SK-N-SH treated with all-trans-retinoic acid at 6 μM for 48 hours (cell line): Measurements from ENCODE around the gene MARF1.

Experiments used
- ATAC-seq: fragments of 200-7000 bp; cut with Tn5 transposase; 3 replicates; pipeline ENCODE4 v1.9.1; 2020; ENCODE audit warnings: mild to moderate bottlenecking, moderate library complexity
- ARNTL ChIP-seq: fragments of 450-650 bp; formaldehyde crosslinking; IDR thresholded peaks from 2 replicates; pipeline ENCODE4 v1.5.0; 2020; ENCODE audit warnings: low read depth, mild to moderate bottlenecking, moderate library complexity, borderline replicate concordance
- BACH2 ChIP-seq: fragments of 250-450 bp; sonication (Bioruptor Pico); IDR thresholded peaks from 2 replicates; pipeline ENCODE4 v1.9.0; 2021; ENCODE audit warnings: mild to moderate bottlenecking, borderline replicate concordance
- CREB5 ChIP-seq: fragments of 250-450 bp; sonication (Bioruptor Pico); IDR thresholded peaks from 2 replicates; pipeline ENCODE4 v1.5.1; 2020; ENCODE audit warnings: low read depth, mild to moderate bottlenecking, moderate library complexity
- CSDC2 ChIP-seq: fragments of 250-450 bp; sonication (Bioruptor Pico); IDR thresholded peaks from 2 replicates; pipeline ENCODE4 v1.5.0; 2020; ENCODE audit warnings: mild to moderate bottlenecking, moderate library complexity
- GLIS3 ChIP-seq: fragments of 250-450 bp; sonication (Bioruptor Pico); IDR thresholded peaks from 2 replicates; pipeline ENCODE4 v1.5.0; 2020; ENCODE audit warnings: mild to moderate bottlenecking, moderate library complexity
- ISL1 ChIP-seq: fragments of 250-450 bp; sonication (Bioruptor Pico); IDR thresholded peaks from 2 replicates; pipeline ENCODE4 v2.1.2; 2022; ENCODE audit warnings: mild to moderate bottlenecking, moderate library complexity
- OSR1 ChIP-seq: fragments of 250-450 bp; sonication (Bioruptor Pico); IDR thresholded peaks from 2 replicates; pipeline ENCODE4 v1.8.0; 2022; ENCODE audit warnings: moderate library complexity, mild to moderate bottlenecking, inconsistent platforms
- PATZ1 ChIP-seq: fragments of 250-450 bp; sonication (Bioruptor Pico); IDR thresholded peaks from 2 replicates; pipeline ENCODE4 v1.8.0; 2020; ENCODE audit warnings: mild to moderate bottlenecking, moderate library complexity, borderline replicate concordance
- POU6F1 ChIP-seq: fragments of 250-450 bp; sonication (Bioruptor Pico); IDR thresholded peaks from 2 replicates; pipeline ENCODE4 v1.8.0; 2021; ENCODE audit warnings: low read depth, mild to moderate bottlenecking, moderate library complexity, borderline replicate concordance
- RARB ChIP-seq: fragments of 250-450 bp; sonication (Bioruptor Pico); IDR thresholded peaks from 2 replicates; pipeline ENCODE4 v1.8.0; 2021; ENCODE audit warnings: mild to moderate bottlenecking, moderate library complexity
- SNAI2 ChIP-seq: fragments of 250-450 bp; sonication (Bioruptor Pico); IDR thresholded peaks from 2 replicates; pipeline ENCODE4 v1.5.0; 2020; ENCODE audit warnings: mild to moderate bottlenecking, moderate library complexity
- TCF4 ChIP-seq: fragments of 250-450 bp; sonication (Bioruptor Pico); IDR thresholded peaks from 2 replicates; pipeline ENCODE4 v1.8.0; 2021; ENCODE audit warnings: mild to moderate bottlenecking, moderate library complexity, borderline replicate concordance
- ZC3H10 ChIP-seq: fragments of 250-450 bp; sonication (Bioruptor Pico); IDR thresholded peaks from 2 replicates; pipeline ENCODE4 v1.5.1; 2021; ENCODE audit warnings: mild to moderate bottlenecking, moderate library complexity
- ZFP3 ChIP-seq: fragments of 250-450 bp; sonication (Bioruptor Pico); IDR thresholded peaks from 2 replicates; pipeline ENCODE4 v1.5.0; 2020; ENCODE audit warnings: mild to moderate bottlenecking, moderate library complexity
- ZFP30 ChIP-seq: fragments of 450-650 bp; formaldehyde crosslinking; IDR thresholded peaks from 2 replicates; pipeline ENCODE4 v1.5.0; 2022; ENCODE audit warnings: mild to moderate bottlenecking, moderate library complexity
- ZNF565 ChIP-seq: fragments of 450-650 bp; formaldehyde crosslinking; conservative IDR thresholded peaks from 2 replicates; pipeline ENCODE4 v1.5.0; 2020; ENCODE audit warnings: low read depth, mild to moderate bottlenecking, moderate library complexity
- ZNF70 ChIP-seq: fragments of 450-650 bp; formaldehyde crosslinking; IDR thresholded peaks from 2 replicates; pipeline ENCODE4 v1.5.0; 2020; ENCODE audit warnings: mild to moderate bottlenecking, moderate library complexity
- ZNF8 ChIP-seq: fragments of 450-650 bp; formaldehyde crosslinking; IDR thresholded peaks from 2 replicates; pipeline ENCODE4 v1.5.0; 2020; ENCODE audit warnings: mild to moderate bottlenecking, moderate library complexity
- TF ChIP-seq, protein P1 (sequence below): fragments of 250-450 bp; sonication (Bioruptor Pico); IDR thresholded peaks from 2 replicates; pipeline ENCODE4 v1.5.1; 2021; ENCODE audit warnings: mild to moderate bottlenecking, moderate library complexity
- TF ChIP-seq, protein P2 (sequence below): fragments of 250-450 bp; sonication (Bioruptor Pico); IDR thresholded peaks from 2 replicates; pipeline ENCODE4 v1.5.0; 2020; ENCODE audit warnings: mild to moderate bottlenecking, moderate library complexity

The MARF1 gene

DNA sequence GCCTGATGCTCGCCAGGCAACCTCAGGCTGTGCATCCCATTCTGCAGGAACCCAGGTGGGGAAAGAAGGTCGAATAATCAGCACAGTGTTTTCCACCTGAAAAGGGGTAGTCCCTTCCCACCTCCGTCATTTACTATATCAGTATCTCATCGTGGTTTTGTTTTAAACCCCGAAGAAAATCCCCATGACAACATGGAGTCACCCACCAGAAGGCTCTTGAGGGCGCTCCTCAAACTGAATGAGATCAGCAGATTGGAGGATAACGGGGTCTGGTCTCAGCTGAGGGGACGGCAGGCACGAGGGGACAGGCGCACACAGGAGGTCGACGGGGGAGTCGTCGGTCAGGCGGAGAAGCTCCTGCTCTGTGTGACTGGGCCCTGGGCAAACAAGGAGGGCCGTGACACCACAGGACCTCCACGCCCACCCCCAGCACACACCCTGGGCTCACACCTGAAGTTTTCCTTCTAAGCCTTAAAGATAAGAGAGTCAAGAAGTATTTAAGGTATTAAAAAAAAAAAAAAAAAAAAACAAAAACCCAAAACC is 44.2 kb downstream of the MARF1 start:
- no peak for ATAC-seq
- no peak for TF ChIP-seq ZNF70 (CRISPR knock-in tag)
- TF ChIP-seq SNAI2 (CRISPR knock-in tag) = no peak
- TF ChIP-seq ZC3H10 = no peak
- TF ChIP-seq TCF4 = no peak

DNA sequence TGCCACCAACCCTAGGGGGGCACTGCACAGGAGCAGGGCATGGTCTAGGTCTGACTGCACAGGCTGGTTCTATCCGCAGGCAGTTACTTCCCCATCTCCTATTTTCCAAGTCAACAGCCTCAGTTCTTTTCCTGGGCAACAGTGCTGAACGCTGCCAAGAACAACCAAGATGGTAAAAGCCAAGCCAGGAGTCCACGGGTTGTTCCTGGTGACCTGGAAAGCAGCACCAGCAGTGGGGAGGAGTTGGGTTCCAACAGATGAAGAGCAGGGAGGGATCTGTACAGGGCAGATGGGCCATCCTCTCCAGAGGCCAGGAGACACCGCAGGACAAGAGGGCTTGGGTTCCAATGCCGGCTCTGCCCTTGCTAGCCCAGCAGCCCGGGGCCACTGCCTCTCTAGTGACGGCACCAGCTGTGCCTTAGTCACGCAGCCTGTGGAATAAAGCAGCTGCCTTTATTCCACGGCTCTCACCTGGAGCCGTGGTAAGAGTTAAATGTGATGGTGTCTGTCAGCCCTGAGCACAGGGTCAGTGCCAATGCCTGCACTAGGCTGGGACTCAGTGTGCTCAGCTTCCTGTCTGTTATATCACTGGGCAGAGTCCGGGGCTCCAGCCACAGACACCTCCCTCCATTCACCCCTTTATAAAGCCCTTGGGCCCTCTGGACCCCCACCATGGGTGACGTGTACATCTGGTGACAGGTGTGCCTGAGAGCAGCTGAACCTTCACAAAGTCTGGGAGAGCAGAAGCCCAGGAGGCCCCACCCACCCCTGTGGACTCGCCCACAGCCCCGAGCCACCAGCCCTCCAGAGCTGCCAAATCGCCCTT is 44.9 kb downstream of the MARF1 start:
- ATAC-seq = no peak
- TF ChIP-seq, protein P1, sequence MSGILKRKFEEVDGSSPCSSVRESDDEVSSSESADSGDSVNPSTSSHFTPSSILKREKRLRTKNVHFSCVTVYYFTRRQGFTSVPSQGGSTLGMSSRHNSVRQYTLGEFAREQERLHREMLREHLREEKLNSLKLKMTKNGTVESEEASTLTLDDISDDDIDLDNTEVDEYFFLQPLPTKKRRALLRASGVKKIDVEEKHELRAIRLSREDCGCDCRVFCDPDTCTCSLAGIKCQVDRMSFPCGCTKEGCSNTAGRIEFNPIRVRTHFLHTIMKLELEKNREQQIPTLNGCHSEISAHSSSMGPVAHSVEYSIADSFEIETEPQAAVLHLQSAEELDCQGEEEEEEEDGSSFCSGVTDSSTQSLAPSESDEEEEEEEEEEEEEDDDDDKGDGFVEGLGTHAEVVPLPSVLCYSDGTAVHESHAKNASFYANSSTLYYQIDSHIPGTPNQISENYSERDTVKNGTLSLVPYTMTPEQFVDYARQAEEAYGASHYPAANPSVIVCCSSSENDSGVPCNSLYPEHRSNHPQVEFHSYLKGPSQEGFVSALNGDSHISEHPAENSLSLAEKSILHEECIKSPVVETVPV = no peak
- TF ChIP-seq BACH2 (CRISPR knock-in tag) = no peak

- TF ChIP-seq GLIS3 (CRISPR knock-in tag) (no peak), ZFP30 (CRISPR knock-in tag) (no peak), ZFP3 (no peak), RARB (CRISPR knock-in tag) (no peak), ZNF8 (CRISPR knock-in tag) (no peak), CREB5 (CRISPR knock-in tag) (no peak)
- TF ChIP-seq, protein P1 = no peak
- ATAC-seq = no peak
Measured at GRCh38 chr16:15597135-15597534, 45.8 kb downstream of the MARF1 start.

DNA sequence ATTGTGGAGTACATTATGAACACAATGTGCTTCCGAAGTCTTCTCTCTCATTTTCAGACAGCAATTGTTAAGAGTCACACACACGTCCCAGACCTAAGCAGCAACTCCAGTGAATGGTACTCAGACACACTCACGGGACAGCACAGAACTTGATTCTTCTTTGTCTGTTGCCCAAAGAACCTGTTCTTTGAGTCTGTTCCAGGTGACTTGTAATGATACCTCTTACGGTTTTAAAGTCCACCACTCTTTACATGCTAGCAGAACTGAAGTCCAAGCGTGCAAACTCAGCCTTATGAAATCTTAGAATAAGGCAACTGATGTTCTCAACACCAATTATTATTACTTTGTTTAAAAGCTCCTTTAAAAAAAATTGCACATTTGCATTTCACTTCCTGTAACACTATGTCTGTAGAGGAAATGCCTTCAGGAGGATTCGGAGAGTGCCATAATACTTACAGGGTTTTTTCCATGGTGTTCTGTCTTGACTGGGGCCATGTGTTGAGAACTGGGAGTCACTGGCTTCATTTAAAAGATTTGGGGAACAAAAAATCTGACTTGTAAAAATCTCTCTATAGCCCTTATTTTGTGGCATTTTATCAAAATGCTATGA is 48.1 kb downstream of the MARF1 start:
- ATAC-seq = no peak
- TF ChIP-seq POU6F1 (CRISPR knock-in tag) = no peak
- TF ChIP-seq ZFP3 = no peak
- TF ChIP-seq ISL1 (CRISPR knock-in tag) = no peak
- TF ChIP-seq TCF4 = no peak
- TF ChIP-seq, protein P2, sequence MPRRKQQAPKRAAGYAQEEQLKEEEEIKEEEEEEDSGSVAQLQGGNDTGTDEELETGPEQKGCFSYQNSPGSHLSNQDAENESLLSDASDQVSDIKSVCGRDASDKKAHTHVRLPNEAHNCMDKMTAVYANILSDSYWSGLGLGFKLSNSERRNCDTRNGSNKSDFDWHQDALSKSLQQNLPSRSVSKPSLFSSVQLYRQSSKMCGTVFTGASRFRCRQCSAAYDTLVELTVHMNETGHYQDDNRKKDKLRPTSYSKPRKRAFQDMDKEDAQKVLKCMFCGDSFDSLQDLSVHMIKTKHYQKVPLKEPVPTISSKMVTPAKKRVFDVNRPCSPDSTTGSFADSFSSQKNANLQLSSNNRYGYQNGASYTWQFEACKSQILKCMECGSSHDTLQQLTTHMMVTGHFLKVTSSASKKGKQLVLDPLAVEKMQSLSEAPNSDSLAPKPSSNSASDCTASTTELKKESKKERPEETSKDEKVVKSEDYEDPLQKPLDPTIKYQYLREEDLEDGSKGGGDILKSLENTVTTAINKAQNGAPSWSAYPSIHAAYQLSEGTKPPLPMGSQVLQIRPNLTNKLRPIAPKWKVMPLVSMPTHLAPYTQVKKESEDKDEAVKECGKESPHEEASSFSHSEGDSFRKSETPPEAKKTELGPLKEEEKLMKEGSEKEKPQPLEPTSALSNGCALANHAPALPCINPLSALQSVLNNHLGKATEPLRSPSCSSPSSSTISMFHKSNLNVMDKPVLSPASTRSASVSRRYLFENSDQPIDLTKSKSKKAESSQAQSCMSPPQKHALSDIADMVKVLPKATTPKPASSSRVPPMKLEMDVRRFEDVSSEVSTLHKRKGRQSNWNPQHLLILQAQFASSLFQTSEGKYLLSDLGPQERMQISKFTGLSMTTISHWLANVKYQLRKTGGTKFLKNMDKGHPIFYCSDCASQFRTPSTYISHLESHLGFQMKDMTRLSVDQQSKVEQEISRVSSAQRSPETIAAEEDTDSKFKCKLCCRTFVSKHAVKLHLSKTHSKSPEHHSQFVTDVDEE = no peak
- TF ChIP-seq, protein P1 = no peak
- no peak for TF ChIP-seq OSR1 (CRISPR knock-in tag)
- no peak for TF ChIP-seq RARB (CRISPR knock-in tag)
- TF ChIP-seq ARNTL = no peak
- TF ChIP-seq CSDC2 (CRISPR knock-in tag) = no peak
- no peak for TF ChIP-seq PATZ1 (CRISPR knock-in tag)
- no peak for TF ChIP-seq ZNF70 (CRISPR knock-in tag)
- no peak for TF ChIP-seq SNAI2 (CRISPR knock-in tag)
- TF ChIP-seq GLIS3 (CRISPR knock-in tag) = no peak
- TF ChIP-seq ZNF565 = no peak
